GM18519 (cell line): ENCODE results near the gene CDH13.

Experiments used
- ATAC-seq: cut with Tn5 transposase; IDR thresholded peaks from one replicate; pipeline ENCODE4 v1.9.1; 2021; ENCODE audit warnings: mild to moderate bottlenecking, moderate library complexity; ENCODE audit not compliant: unreplicated experiment, low FRiP score

CDH13 gene

GRCh38 chr16:82769845-82770244, 143.1 kb downstream of the CDH13 start:
- ATAC-seq = no peak

GRCh38 chr16:82772215-82772614, 145.4 kb downstream of the CDH13 start:
- ATAC-seq = no peak

- ATAC-seq = no peak
These were observed 146.2 kb downstream of the CDH13 start for GRCh38 chr16:82773018-82773417.

DNA sequence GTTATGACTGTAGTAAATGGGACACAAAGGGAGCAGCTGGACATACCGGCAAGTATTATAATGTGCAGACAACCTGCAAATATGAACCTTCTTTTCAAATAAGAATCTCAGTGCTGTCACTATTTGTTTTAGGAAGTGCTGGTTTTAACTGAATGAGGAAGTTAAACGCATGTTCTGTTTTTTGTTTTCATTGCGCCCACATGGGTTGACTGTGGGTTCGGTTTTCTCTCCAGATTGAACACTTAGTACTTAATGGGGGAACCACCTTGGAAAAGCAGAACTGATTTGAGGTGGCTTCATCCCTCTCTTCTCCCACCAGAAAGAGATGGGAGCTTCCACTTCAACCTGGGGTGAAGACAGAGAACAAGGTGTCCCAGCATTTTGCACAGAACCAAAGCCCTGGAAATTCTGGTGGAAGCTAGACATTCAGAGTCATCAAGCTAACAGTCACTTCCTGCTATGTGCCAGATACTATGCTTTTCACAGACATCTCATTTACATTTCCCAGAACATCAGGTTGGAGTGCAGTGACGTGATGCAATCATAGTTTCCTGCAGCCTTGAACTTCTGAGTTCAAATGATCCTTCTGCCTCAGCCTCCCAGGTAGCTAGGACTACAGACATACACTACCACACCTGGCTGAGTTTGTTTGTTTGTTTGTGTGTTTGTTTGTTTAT, 149.8 kb downstream of the CDH13 start:
- no peak for ATAC-seq

DNA sequence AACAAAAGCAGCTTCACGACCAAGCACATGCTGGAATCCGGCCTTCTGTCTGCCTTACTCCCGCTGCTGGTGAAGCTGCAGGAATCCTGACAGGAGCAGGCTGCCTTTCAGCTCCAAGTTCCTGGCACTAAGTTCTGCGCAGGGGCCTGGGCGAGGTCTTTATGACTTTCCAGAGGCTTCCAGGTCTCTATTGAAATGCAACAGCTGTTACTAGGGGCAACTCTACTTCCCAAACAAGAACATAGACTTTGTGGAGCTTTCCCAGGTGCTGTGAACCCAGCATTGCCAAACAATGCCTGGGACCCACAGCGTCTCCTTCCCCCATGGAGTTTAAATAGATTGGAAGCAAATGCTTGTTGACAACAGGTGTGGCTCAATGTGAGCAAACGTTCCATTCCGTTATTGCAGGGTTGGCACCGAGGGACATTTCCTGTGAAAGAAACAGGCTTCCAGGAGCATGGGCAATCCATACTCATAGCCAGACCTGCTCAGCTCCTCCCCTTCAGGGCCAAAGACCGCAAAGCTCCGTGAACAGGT, 156.0 kb downstream of the CDH13 start:
- ATAC-seq = no peak

DNA sequence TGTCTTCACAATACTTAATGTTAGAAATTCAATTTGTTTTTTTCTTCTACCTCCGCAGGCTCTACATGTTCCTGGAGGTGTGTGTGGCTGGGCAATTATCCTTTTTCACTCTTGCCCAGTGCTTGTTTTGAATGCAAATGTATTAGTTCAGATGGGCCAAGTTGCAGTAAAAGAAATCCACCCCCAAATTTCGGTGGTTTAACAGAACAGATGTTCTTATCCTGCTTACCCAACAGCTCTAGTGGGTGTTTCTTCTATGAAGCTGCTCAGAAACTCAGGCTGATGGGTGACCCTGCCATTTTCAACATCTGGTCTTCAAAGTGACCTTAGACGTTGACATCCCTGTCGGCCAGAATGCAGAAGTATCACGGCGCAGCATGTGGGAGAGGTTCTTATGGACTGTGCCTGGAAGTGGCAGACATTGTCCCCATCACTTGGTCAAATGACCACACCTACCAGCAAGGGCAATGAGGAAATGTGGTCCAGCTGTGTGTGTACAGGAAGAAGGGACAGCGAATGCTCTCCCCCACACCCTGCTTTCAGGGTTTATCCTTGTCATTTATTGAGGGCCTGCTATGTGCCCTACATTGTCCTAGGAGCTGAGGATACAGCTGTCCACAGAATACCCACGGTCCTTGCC, 157.3 kb downstream of the CDH13 start:
- no peak for ATAC-seq

DNA sequence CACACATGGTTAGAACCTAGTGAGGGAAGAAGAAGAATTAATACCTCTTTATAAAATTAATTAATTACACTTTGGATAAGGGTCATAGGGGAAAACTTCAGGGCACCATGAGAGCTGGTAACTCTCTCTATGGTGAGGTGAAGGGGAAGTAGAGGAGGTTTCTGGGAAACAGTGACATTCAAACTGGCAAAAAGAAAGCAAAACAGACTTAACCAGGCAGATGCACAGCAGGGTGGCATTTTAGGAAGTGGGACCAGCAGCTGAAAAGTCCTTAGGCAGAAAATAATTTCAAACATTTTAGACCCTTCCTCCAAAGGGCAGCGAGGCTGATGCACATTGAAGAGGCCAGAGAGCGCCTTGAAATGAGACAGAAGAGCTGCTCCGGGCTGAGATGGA, 157.8 kb downstream of the CDH13 start:
- ATAC-seq = no peak

GRCh38 chr16:82788225-82788624, 161.5 kb downstream of the CDH13 start:
- ATAC-seq = no peak

DNA sequence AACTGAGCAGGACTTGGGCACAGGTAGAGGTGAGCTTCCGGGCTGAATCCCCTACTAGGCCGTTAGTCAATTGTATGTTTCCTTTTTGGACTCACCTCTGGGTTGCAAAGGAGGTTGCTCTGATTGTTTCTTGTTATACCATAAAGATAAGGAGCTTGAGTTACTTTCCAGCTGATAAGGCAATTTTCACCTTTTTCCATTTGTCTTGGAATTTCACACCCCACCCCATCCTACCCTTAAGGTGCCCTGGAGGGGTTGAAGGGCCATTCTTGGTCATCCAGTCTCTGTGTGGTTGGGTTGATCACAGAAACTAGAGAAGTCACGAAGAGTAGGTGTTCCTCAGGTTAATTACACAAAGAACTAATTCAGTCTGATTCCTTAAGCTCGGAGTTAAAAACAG, 162.2 kb downstream of the CDH13 start:
- ATAC-seq = no peak

DNA sequence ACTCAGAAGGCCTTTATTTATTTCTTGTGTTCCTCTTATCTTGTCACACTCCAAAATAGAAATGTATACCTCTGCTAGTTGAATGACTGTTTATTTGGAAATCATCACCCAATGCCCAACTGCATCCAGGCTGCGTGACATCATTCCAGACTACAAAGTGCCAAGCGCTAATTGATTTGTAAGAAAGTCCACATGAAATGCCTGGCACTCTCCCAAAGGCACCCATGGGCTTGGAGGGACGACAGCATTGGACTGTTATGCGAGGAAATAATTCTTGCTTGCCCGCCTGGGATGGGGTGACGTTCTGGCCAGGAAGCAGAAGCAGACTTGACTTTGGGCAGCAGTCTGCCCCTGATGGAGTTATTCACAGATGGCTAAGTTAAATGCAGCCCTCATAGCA, 165.9 kb downstream of the CDH13 start:
- no peak for ATAC-seq

DNA sequence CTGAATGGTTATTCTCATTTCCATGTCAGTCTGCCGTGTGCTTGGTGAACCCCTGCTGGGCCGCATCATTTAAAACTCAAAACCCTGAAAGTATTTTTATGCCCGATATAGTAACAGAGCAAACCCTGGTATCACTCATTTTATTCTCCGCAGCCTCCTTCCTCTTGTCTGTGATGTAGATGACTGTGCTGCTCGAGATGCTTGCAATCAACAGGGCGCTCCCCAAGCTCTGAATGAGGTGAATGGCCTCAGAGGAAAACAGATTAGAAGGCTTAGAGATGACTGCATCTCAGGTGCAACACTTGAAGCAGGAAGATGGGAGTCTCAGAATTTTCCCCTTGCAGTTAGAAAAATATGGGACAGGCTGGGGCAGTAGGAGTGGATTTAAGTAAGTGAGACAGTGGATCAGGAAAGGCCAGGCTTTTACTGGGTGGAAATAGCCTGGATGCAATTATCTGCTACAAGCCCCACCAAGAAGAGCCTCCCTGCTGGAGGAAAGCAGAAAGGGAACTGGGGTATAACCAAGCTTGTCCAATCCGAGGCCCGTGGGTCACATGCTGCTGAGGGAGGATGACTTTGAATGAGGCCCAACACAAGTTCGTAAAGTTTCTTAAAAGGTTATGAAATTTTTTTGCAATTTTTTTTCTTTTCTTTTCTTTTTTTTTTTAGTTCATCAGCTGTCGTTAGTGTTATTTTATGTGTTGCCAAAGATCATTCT, 166.9 kb downstream of the CDH13 start:
- no peak for ATAC-seq

DNA sequence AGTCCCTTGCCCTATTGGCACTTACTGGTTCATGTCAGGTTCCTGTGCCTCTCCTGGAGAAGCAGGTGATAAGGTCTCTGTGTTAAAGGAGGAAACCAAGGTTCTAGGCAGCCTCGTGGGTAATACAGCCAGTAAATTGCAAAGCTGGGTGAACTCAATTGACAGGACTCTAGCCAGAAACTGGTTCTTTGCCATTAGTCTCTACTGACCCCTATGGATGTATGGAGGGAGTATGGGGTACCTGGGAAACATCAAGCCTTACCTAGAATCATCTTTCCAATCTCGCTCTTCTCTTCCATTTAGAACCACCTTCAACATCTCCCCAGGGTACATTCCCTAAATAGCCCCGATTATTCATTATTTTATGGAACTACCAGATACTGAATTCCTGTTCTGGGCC, 169.3 kb downstream of the CDH13 start:
- no peak for ATAC-seq

DNA sequence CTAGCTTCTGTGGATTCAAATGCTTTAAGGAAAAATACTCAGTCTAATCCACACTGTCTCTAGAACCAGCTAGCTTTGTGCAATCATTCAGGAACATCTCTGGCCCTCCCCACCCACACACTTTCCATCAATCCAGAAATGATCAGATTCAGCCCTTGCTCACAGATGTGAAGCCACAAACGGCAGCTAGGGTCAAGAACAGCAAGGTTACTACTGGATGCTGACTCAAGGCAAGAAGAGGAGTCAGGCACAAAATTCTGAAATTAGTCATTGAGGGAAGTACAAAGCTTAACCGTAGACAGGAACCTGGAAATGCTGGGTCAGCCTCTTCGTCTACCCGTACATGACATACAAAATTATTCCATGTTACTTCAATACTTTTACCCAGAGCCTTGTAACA, 174.6 kb downstream of the CDH13 start:
- no peak for ATAC-seq

DNA sequence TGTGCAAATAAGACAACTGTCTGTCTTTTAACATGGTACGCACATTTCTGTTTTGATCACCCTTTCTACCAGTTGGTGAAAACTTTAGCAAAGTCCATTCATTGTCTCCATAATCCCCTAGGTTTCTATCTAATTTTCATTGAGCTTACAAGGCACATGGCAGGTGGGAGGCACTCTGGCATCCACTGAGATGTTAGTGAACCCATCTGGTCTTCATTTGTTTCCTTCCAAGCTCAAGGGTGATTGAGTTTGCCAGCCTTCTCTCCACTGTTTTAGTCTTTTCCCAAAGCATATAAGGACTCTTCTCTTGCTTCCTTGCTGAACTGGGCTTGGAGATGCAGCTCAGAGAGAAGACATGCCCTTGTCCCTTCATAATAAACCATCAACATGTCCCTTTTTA, 179.1 kb downstream of the CDH13 start:
- no peak for ATAC-seq

GRCh38 chr16:82807311-82807710, 180.5 kb downstream of the CDH13 start:
- no peak for ATAC-seq

DNA sequence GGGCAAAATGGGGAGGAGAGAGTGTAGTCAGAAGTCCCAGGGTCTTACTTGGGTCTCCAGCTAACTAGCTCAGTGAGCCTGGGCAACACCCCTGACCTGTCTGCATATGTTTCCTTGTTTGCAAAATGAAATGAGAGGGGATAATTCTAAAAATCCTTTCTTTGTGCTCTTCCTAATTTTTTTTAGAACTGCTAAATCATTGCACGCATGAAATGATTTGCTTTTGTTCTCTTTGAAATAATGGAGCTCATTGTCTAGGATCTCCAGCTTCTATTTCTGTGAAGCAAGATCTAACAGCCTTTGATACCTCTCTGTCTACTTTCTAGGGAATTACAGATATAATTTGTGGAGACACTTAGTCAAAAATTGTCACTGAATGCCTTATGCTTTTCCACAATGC, 181.3 kb downstream of the CDH13 start:
- no peak for ATAC-seq

GRCh38 chr16:82810077-82810476, 183.3 kb downstream of the CDH13 start:
- no peak for ATAC-seq

DNA sequence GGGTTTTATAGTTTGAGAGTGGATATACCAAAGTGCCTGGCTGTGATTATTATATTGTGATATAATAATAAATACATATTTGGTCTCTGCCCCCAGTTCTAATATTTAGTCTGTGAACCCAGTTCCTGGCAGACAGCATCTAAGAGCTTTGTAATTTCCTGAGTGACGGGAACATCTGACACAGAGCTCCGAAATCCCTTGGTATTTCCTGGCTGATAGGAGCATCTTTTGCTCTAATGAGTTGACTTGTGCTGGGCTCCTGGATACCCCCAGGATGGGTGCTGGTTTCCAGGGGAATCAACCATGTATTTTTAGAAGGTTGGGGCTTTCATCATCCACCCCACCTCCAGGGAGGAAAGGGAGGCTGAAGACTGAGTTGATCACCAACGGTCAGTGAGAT, 187.3 kb downstream of the CDH13 start:
- ATAC-seq = no peak

GRCh38 chr16:82819286-82819685, 192.5 kb downstream of the CDH13 start:
- no peak for ATAC-seq

DNA sequence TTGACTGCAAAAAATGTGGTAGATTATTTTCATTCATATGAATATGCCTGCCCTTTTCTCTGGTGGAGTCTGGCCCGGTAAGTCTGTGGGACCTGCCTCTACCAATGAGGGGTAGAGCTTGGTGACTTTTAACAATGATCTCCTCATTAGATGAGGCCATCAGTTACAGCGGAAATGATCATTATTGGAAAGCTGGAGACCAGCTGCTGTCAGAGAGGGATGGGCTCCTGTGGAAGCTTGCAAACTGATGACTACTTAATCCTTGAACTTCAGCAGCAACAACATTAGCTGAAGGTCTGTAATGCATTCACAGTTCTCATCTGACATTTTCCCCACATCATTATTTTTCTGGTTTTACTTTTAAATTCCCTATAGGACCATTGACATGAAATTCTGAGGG, 194.1 kb downstream of the CDH13 start:
- ATAC-seq = no peak

GRCh38 chr16:82824408-82824807, 197.6 kb downstream of the CDH13 start:
- ATAC-seq = no peak

- no peak for ATAC-seq
These were observed 202.5 kb downstream of the CDH13 start for GRCh38 chr16:82829301-82829700.
